HFFc6 (cell line): ENCODE data around the gene ZNF639. TPM values are rescaled to one million over a fixed set of nuclear protein-coding genes. Genes with fewer than 3 reads are reported as not detected.

Experiments used
- DNase-seq: peaks from one replicate; pipeline ENCODE4 v3.0.0-alpha.2; 2018
- H3K27ac Mint-ChIP-seq: 2 replicates; pipeline ENCODE4 v1.8.0; 2020; ENCODE audit warnings: mild to moderate bottlenecking, mixed read lengths
- H3K27me3 Mint-ChIP-seq: 2 replicates; pipeline ENCODE4 v1.8.0; 2021; ENCODE audit warnings: mild to moderate bottlenecking, moderate library complexity, mixed read lengths; ENCODE audit not compliant: insufficient read depth
- H3K36me3 Mint-ChIP-seq: 2 replicates; pipeline ENCODE4 v1.8.0; 2021; ENCODE audit warnings: low read depth, mixed read lengths
- H3K4me1 Mint-ChIP-seq: 2 replicates; pipeline ENCODE4 v1.8.0; 2020; ENCODE audit warnings: low read depth, mixed read lengths
- H3K4me3 Mint-ChIP-seq: 2 replicates; pipeline ENCODE4 v1.8.0; 2020; ENCODE audit warnings: mild to moderate bottlenecking, moderate library complexity, mixed read lengths
- H3K9me3 Mint-ChIP-seq: 2 replicates; pipeline ENCODE4 v1.8.0; 2020; ENCODE audit warnings: mild to moderate bottlenecking, mixed read lengths
- total RNA-seq, 6 experiments: library from RNA; stranded (reverse); fragmentation: NEBNext Ultra II Directional; extraction: Animal tissue kit (Norgen Biotek cat#: 25700); gene quantifications; 2 replicates in 1 of 6; 3 replicates in 5 of 6; pipeline ENCODE4 v1.2.3, GENCODE V29; 2021
- TF ChIP-seq, protein P1 (sequence below): fragments of 200-600 bp; sonication (generic); IDR thresholded peaks from 2 replicates; pipeline ENCODE4 v1.5.0; 2021; ENCODE audit warnings: antibody characterized with exemption, mild to moderate bottlenecking

ZNF639 gene
- total RNA-seq, 6 experiments from 2014 or later, result 24.9 to 32.8 (median 29.0) TPM

DNA sequence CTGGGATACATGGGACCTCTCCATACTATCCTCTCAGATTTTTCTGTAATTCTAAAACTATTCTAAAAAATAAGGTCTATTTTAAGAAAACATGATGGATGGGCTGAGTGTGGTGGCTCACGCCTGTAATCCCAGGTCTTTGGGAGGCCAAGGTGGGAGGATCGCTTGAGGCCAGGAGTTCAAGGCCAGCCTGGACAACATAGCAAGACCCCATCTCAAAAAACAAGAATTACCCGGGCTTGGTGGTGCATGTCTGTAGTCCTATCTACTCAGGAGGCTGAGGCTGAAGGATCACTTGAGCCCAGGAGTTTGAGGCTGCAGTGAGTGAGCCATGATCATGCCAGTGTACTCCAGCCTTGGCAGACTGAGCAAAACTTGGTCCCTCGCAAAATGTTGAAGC, 9.4 kb downstream of the ZNF639 start:
- peaks cover 16% of the 10 kb centered on the region; the same call in 1 of the 2 replicates for H3K4me1 Mint-ChIP-seq
- TF ChIP-seq, protein P1, sequence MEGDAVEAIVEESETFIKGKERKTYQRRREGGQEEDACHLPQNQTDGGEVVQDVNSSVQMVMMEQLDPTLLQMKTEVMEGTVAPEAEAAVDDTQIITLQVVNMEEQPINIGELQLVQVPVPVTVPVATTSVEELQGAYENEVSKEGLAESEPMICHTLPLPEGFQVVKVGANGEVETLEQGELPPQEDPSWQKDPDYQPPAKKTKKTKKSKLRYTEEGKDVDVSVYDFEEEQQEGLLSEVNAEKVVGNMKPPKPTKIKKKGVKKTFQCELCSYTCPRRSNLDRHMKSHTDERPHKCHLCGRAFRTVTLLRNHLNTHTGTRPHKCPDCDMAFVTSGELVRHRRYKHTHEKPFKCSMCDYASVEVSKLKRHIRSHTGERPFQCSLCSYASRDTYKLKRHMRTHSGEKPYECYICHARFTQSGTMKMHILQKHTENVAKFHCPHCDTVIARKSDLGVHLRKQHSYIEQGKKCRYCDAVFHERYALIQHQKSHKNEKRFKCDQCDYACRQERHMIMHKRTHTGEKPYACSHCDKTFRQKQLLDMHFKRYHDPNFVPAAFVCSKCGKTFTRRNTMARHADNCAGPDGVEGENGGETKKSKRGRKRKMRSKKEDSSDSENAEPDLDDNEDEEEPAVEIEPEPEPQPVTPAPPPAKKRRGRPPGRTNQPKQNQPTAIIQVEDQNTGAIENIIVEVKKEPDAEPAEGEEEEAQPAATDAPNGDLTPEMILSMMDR, result no peak
- no peak overlapping the region for H3K27ac Mint-ChIP-seq
- H3K27me3 Mint-ChIP-seq, result no peaks in the 10 kb centered on the region
- no peak for DNase-seq
- no peak overlapping the region for H3K4me3 Mint-ChIP-seq
- no peaks in the 10 kb centered on the region for H3K9me3 Mint-ChIP-seq
- H3K36me3 Mint-ChIP-seq, result peaks cover 49% of the 10 kb centered on the region

DNA sequence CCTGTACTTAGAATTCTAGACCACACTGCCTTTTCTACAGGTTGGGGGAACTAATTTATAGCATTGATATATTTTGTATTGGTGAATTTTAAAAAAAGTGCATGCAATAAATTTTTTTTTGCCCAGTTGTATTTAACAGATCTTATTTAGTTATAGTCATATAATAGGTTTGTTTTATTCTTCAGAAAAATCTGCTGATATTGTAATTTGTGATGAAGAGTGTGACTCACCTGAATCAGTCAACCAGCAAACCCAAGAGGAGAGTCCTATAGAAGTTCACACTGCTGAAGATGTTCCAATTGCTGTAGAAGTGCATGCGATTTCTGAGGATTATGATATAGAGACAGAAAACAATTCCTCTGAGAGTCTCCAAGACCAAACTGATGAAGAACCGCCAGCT, 10.3 kb downstream of the ZNF639 start:
- TF ChIP-seq, protein P1, result no peak
- Mint-ChIP-seq H3K27me3 (no peaks in the 10 kb centered on the region), H3K4me3 (no peak overlapping the region), H3K27ac (no peak overlapping the region), H3K9me3 (no peaks in the 10 kb centered on the region), H3K36me3 (peaks cover 51% of the 10 kb centered on the region), H3K4me1 (peaks cover 16% of the 10 kb centered on the region; the same call in 1 of the 2 replicates)
- no peak for DNase-seq

- Mint-ChIP-seq H3K27me3 (no peaks in the 10 kb centered on the region), H3K36me3 (peaks cover 47% of the 10 kb centered on the region), H3K4me1 (peaks cover 10% of the 10 kb centered on the region; the same call in 1 of the 2 replicates), H3K9me3 (no peaks in the 10 kb centered on the region), H3K4me3 (no peak overlapping the region), H3K27ac (no peak overlapping the region)
- TF ChIP-seq, protein P1, result no peak
- no peak for DNase-seq
Observed at GRCh38 chr3:179336345-179336929, 13.6 kb downstream of the ZNF639 start.

DNA sequence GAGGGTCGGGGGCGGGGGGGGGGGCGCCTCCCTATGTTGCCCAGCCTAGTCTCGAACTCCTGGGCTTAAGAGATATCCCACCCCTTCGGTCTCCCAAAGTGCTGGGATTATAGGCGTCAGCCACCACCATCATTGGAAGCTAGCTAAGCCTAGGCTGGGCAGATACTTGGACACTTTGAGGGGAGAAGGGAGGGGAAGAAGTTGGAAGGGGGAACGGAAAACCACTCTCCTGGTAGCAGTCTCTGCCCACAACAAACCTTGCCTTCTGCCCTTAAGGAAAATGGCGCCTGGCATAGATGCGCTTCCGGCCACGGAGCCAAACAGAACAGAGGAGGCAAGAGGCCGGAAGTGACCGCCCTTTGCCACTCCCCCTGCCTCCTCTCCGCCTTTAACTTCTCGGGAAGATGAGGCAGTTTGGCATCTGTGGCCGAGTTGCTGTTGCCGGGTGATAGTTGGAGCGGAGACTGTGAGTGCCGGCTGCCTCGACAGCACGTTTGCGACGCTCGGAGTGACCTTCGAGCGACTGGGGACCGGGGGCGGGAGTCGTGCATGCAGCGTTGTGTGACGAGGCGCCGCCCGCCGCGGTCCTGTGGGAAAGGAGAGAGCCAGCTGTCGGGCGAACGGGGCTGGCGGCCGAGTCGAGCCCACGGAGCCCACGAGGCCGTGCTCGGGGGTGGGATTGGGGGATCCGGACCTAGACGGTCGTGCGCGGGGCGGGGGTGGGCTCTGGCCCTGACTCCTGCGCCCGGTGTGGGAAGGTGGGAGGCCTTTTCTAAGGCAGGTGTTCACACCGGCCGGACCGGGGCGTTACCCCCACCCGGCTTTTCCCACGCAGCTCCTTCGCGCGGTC, 24.7 kb downstream of the ZNF639 start, which contains the start of gene MFN1:
Gene MFN1, plus strand, starts transcription at position 365 of the 850 bp plus-strand sequence. CDS start 1,143 bp downstream, outside the sequence.
- H3K27ac Mint-ChIP-seq, result peak within 1 kb of the TSS; percentile 97
- peak within 1 kb of the TSS; percentile 100 for H3K4me3 Mint-ChIP-seq
- peaks cover 3% of the 10 kb centered on the region; the same call in 1 of the 2 replicates for H3K27me3 Mint-ChIP-seq
- peaks cover 8% of the 10 kb centered on the region; the same call in 1 of the 2 replicates for H3K36me3 Mint-ChIP-seq
- peaks cover 23% of the 10 kb centered on the region for H3K4me1 Mint-ChIP-seq
- no peaks in the 10 kb centered on the region for H3K9me3 Mint-ChIP-seq
- TF ChIP-seq, protein P1, result no peak
- peak; percentile 96 for DNase-seq

DNA sequence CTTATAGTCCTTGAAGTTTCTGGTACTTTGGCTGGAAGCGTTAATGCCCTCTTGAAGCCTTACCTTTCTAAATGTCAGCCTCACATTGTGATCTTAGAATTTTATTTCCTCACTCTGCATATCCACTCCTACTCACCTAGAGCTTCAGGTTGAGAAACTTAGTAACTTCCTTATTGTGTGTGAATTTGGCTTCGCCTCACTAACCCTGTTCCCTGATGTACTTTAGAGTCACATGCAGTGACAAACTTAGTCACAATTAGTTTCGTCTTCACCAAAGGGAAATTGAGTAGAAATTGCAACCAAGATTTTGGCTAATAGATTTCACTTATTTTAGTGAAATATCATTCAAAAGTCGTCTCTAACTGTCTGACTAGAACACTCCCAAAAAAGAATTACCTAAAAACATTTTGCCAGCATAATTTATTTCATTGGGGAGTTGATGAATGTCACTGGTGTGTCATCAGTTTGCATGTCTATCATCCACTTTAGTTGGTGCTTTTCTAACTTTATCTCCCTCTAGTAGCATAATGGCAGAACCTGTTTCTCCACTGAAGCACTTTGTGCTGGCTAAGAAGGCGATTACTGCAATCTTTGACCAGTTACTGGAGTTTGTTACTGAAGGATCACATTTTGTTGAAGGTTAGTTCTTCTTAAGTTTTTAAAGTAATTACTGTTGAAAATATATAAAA, 25.6 kb downstream of the ZNF639 start:
- peaks cover 11% of the 10 kb centered on the region for H3K36me3 Mint-ChIP-seq
- H3K4me1 Mint-ChIP-seq, result peaks cover 25% of the 10 kb centered on the region
- H3K9me3 Mint-ChIP-seq, result no peaks in the 10 kb centered on the region
- no peak for DNase-seq
- H3K4me3 Mint-ChIP-seq, result peak overlapping the region; percentile 100
- H3K27ac Mint-ChIP-seq, result peak overlapping the region; percentile 97
- peaks cover 4% of the 10 kb centered on the region; the same call in 1 of the 2 replicates for H3K27me3 Mint-ChIP-seq
- TF ChIP-seq, protein P1, result no peak
